Measurements from ENCODE around the gene TBX15.

- TF ChIP-seq POLR2A (IDR thresholded peaks at IDR 0.05) (no peak), CTCF (IDR thresholded peaks at IDR 0.05 in 8 of 11, conservative IDR thresholded peaks at IDR 0.05 in 3 of 11) (no peak), POLR2AphosphoS5 (IDR thresholded peaks at IDR 0.05) (no peak)
These were observed 5.9 kb downstream of the TBX15 start for GRCh38 chr1:118982266-118982665.

All from spleen (tissue), 7 donors.